ENCODE results near the gene POLE2. TPM values are rescaled to one million over a fixed set of nuclear protein-coding genes. Genes with fewer than 3 reads are reported as not detected.
"Not testable (repeated sequence)": the region's sequence is repeated elsewhere in the genome, so short reads cannot be mapped to it uniquely, and the experiment has no call there.

Gene POLE2
- total and polyA plus RNA-seq, 5 donors from 2014 or later, result 1.6 to 2.5 (median 2.2) TPM

- Mint-ChIP-seq H3K4me1 (peaks cover 0 to 4% (median 0%) of the 10 kb centered on the region in 4 donors), H3K27me3 (no peaks in the 10 kb centered on the region), H3K9me3 (no peaks in the 10 kb centered on the region), H3K4me3 (no peak overlapping the region), H3K36me3 (peaks cover 4% of the 10 kb centered on the region), H3K27ac (no peak overlapping the region)
- H3K27ac ChIP-seq (ENCODE audit: insufficient read depth, low read length, poor library complexity, severe bottlenecking), result no peak overlapping the region
- DNase-seq, result no peak
- no peaks in the 10 kb centered on the region for H3K4me1 ChIP-seq (ENCODE audit: control insufficient read depth, insufficient read depth, low read length, poor library complexity, severe bottlenecking)
- H3K4me3 ChIP-seq (ENCODE audit: low read depth, low read length), result no peak overlapping the region
- H3K27me3 ChIP-seq (ENCODE audit: control insufficient read depth, insufficient read depth, low read length), result no peaks in the 10 kb centered on the region
- no peaks in the 10 kb centered on the region for H3K36me3 ChIP-seq (ENCODE audit: control insufficient read depth, insufficient read depth, low read length)
- H3K9me3 ChIP-seq (ENCODE audit: control insufficient read depth in 2 of 2, low read length in 2 of 2), result no peaks in the 10 kb centered on the region
- ATAC-seq (ENCODE audit: low read depth in 2 of 2), result no peak
Measured at GRCh38 chr14:49659526-49660455, 28.2 kb downstream of the POLE2 start.

GRCh38 chr14:49657500-49657899 is 30.5 kb downstream of the POLE2 start:
- not testable (repeated sequence) for H3K9me3 Mint-ChIP-seq; DNase-seq; H3K4me1 Mint-ChIP-seq; H3K9me3 ChIP-seq (ENCODE audit: control insufficient read depth in 2 of 2, low read length in 2 of 2); H3K27me3 Mint-ChIP-seq; H3K4me1 ChIP-seq (ENCODE audit: control insufficient read depth, insufficient read depth, low read length, poor library complexity, severe bottlenecking); H3K4me3 ChIP-seq (ENCODE audit: low read depth, low read length); H3K27me3 ChIP-seq (ENCODE audit: control insufficient read depth, insufficient read depth, low read length); H3K36me3 ChIP-seq (ENCODE audit: control insufficient read depth, insufficient read depth, low read length); H3K36me3 Mint-ChIP-seq; ATAC-seq (ENCODE audit: low read depth in 2 of 2); H3K27ac ChIP-seq (ENCODE audit: insufficient read depth, low read length, poor library complexity, severe bottlenecking); H3K4me3 Mint-ChIP-seq
- peak overlapping the region in 2 of 3 donors; percentile 31 to 76 for H3K27ac Mint-ChIP-seq

- no peaks in the 10 kb centered on the region for H3K9me3 ChIP-seq (ENCODE audit: control insufficient read depth in 2 of 2, low read length in 2 of 2)
- no peaks in the 10 kb centered on the region for H3K4me1 ChIP-seq (ENCODE audit: control insufficient read depth, insufficient read depth, low read length, poor library complexity, severe bottlenecking)
- Mint-ChIP-seq H3K4me3 (no peak overlapping the region), H3K9me3 (no peaks in the 10 kb centered on the region), H3K36me3 (peaks cover 3% of the 10 kb centered on the region), H3K27me3 (no peaks in the 10 kb centered on the region), H3K4me1 (peaks cover 0 to 6% (median 2%) of the 10 kb centered on the region in 4 donors), H3K27ac (no peak overlapping the region)
- no peak overlapping the region for H3K27ac ChIP-seq (ENCODE audit: insufficient read depth, low read length, poor library complexity, severe bottlenecking)
- no peak overlapping the region for H3K4me3 ChIP-seq (ENCODE audit: low read depth, low read length)
- no peaks in the 10 kb centered on the region for H3K36me3 ChIP-seq (ENCODE audit: control insufficient read depth, insufficient read depth, low read length)
- ATAC-seq (ENCODE audit: low read depth in 2 of 2), result no peak
- no peaks in the 10 kb centered on the region for H3K27me3 ChIP-seq (ENCODE audit: control insufficient read depth, insufficient read depth, low read length)
- DNase-seq, result no peak
Measured at GRCh38 chr14:49654511-49654910, 33.5 kb downstream of the POLE2 start.

- no peak overlapping the region for H3K27ac ChIP-seq (ENCODE audit: insufficient read depth, low read length, poor library complexity, severe bottlenecking)
- H3K4me3 ChIP-seq (ENCODE audit: low read depth, low read length), result no peak overlapping the region
- H3K27me3 Mint-ChIP-seq, result no peaks in the 10 kb centered on the region
- no peaks in the 10 kb centered on the region for H3K9me3 Mint-ChIP-seq
- no peaks in the 10 kb centered on the region for H3K27me3 ChIP-seq (ENCODE audit: control insufficient read depth, insufficient read depth, low read length)
- no peaks in the 10 kb centered on the region for H3K4me1 ChIP-seq (ENCODE audit: control insufficient read depth, insufficient read depth, low read length, poor library complexity, severe bottlenecking)
- no peaks in the 10 kb centered on the region for H3K36me3 ChIP-seq (ENCODE audit: control insufficient read depth, insufficient read depth, low read length)
- peaks cover 0 to 6% (median 2%) of the 10 kb centered on the region in 4 donors for H3K4me1 Mint-ChIP-seq
- H3K36me3 Mint-ChIP-seq, result peaks cover 3% of the 10 kb centered on the region
- H3K9me3 ChIP-seq (ENCODE audit: control insufficient read depth in 2 of 2, low read length in 2 of 2), result no peaks in the 10 kb centered on the region
- no peak overlapping the region for H3K27ac Mint-ChIP-seq
- DNase-seq, result no peak
- no peak for ATAC-seq (ENCODE audit: low read depth in 2 of 2)
- no peak overlapping the region for H3K4me3 Mint-ChIP-seq
Measured at GRCh38 chr14:49653508-49653907, 34.5 kb downstream of the POLE2 start.

- Mint-ChIP-seq H3K36me3 (peaks cover 22% of the 10 kb centered on the region), H3K4me3 (peak overlapping the region in 1 of 4 donors; percentile 18), H3K4me1 (peaks cover 31 to 62% (median 51%) of the 10 kb centered on the region in 4 donors), H3K9me3 (no peaks in the 10 kb centered on the region), H3K27me3 (no peaks in the 10 kb centered on the region), H3K27ac (peak overlapping the region; percentile 7 to 66 (median 20))
- peak overlapping the region; percentile 17 for H3K27ac ChIP-seq (ENCODE audit: insufficient read depth, low read length, poor library complexity, severe bottlenecking)
- no peaks in the 10 kb centered on the region for H3K27me3 ChIP-seq (ENCODE audit: control insufficient read depth, insufficient read depth, low read length)
- no peak overlapping the region for H3K4me3 ChIP-seq (ENCODE audit: low read depth, low read length)
- no peaks in the 10 kb centered on the region for H3K36me3 ChIP-seq (ENCODE audit: control insufficient read depth, insufficient read depth, low read length)
- DNase-seq (no peak), ATAC-seq (ENCODE audit: low read depth in 2 of 2) (no peak)
- H3K9me3 ChIP-seq (ENCODE audit: control insufficient read depth in 2 of 2, low read length in 2 of 2), result no peaks in the 10 kb centered on the region
- H3K4me1 ChIP-seq (ENCODE audit: control insufficient read depth, insufficient read depth, low read length, poor library complexity, severe bottlenecking), result peaks cover 14% of the 10 kb centered on the region
Measured at GRCh38 chr14:49642163-49642562, 45.9 kb downstream of the POLE2 start.

- Mint-ChIP-seq H3K4me1 (peaks cover 34 to 62% (median 51%) of the 10 kb centered on the region in 4 donors), H3K27ac (peak overlapping the region in 2 of 3 donors; percentile 20 to 66), H3K9me3 (no peaks in the 10 kb centered on the region), H3K4me3 (peak overlapping the region in 1 of 4 donors; percentile 18), H3K27me3 (no peaks in the 10 kb centered on the region), H3K36me3 (peaks cover 21% of the 10 kb centered on the region)
- Histone ChIP-seq H3K27ac (ENCODE audit: insufficient read depth, low read length, poor library complexity, severe bottlenecking) (no peak overlapping the region), H3K36me3 (ENCODE audit: control insufficient read depth, insufficient read depth, low read length) (no peaks in the 10 kb centered on the region), H3K4me3 (ENCODE audit: low read depth, low read length) (no peak overlapping the region), H3K4me1 (ENCODE audit: control insufficient read depth, insufficient read depth, low read length, poor library complexity, severe bottlenecking) (peaks cover 16% of the 10 kb centered on the region), H3K27me3 (ENCODE audit: control insufficient read depth, insufficient read depth, low read length) (no peaks in the 10 kb centered on the region), H3K9me3 (ENCODE audit: control insufficient read depth in 2 of 2, low read length in 2 of 2) (no peaks in the 10 kb centered on the region)
- no peak for DNase-seq
- ATAC-seq (ENCODE audit: low read depth in 2 of 2), result no peak
Measured at GRCh38 chr14:49641697-49642129, 46.3 kb downstream of the POLE2 start.

GRCh38 chr14:49640540-49641417 is 47.2 kb downstream of the POLE2 start:
- Mint-ChIP-seq H3K27ac (peak overlapping the region in 2 of 3 donors; percentile 70 to 80), H3K4me1 (peaks cover 38 to 70% (median 55%) of the 10 kb centered on the region in 4 donors)

More at GRCh38 chr14:49640540-49641417, 47.2 kb downstream of the POLE2 start:
- no peak overlapping the region for H3K27ac ChIP-seq (ENCODE audit: insufficient read depth, low read length, poor library complexity, severe bottlenecking)
- H3K9me3 Mint-ChIP-seq, result no peaks in the 10 kb centered on the region
- DNase-seq (no peak), ATAC-seq (ENCODE audit: low read depth in 2 of 2) (no peak)
- H3K36me3 Mint-ChIP-seq, result peaks cover 22% of the 10 kb centered on the region
- H3K27me3 ChIP-seq (ENCODE audit: control insufficient read depth, insufficient read depth, low read length), result no peaks in the 10 kb centered on the region
- peaks cover 26% of the 10 kb centered on the region for H3K4me1 ChIP-seq (ENCODE audit: control insufficient read depth, insufficient read depth, low read length, poor library complexity, severe bottlenecking)
- H3K4me3 Mint-ChIP-seq, result peak overlapping the region in 2 of 4 donors; percentile 6 to 36
- no peaks in the 10 kb centered on the region for H3K27me3 Mint-ChIP-seq
- no peak overlapping the region for H3K4me3 ChIP-seq (ENCODE audit: low read depth, low read length)
- no peaks in the 10 kb centered on the region for H3K36me3 ChIP-seq (ENCODE audit: control insufficient read depth, insufficient read depth, low read length)
- no peaks in the 10 kb centered on the region for H3K9me3 ChIP-seq (ENCODE audit: control insufficient read depth in 2 of 2, low read length in 2 of 2)
